Muscle layer of duodenum (tissue), 2 donors: ENCODE measurements around the gene CDC45.

ENCODE experiments used
- H3K27ac ChIP-seq: one replicate; pipeline ENCODE4 v1.7.0; 2013; ENCODE audit warnings: mild to moderate bottlenecking, low read length
- H3K27me3 ChIP-seq: one replicate; pipeline ENCODE4 v1.7.0; 2013; ENCODE audit warnings: low read depth, mild to moderate bottlenecking, control low read depth, low read length
- H3K36me3 ChIP-seq, 2 donors: one replicate each; pipeline ENCODE4 v1.7.0; 2013; ENCODE audit warnings: low read length in 2 of 2, control low read depth in 1 of 2, mild to moderate bottlenecking in 1 of 2; ENCODE audit not compliant: insufficient read depth in 2 of 2, control insufficient read depth in 1 of 2
- H3K4me1 ChIP-seq, 2 donors: one replicate each; pipeline ENCODE4 v1.7.0; 2013; ENCODE audit warnings: low read length in 2 of 2, mild to moderate bottlenecking in 2 of 2, control low read depth in 1 of 2, moderate library complexity in 1 of 2; ENCODE audit not compliant: insufficient read depth in 2 of 2, control insufficient read depth in 1 of 2
- H3K4me3 ChIP-seq, 2 donors: one replicate each; pipeline ENCODE4 v1.7.0; 2013; ENCODE audit warnings: low read length in 2 of 2, low read depth in 1 of 2, mild to moderate bottlenecking in 1 of 2
- H3K9me3 ChIP-seq, 2 donors: one replicate each; pipeline ENCODE4 v1.7.0; 2013; ENCODE audit warnings: low read length in 2 of 2, control low read depth in 1 of 2, mild to moderate bottlenecking in 1 of 2; ENCODE audit not compliant: control insufficient read depth in 1 of 2
- donor health status: healthy.

Gene CDC45

DNA sequence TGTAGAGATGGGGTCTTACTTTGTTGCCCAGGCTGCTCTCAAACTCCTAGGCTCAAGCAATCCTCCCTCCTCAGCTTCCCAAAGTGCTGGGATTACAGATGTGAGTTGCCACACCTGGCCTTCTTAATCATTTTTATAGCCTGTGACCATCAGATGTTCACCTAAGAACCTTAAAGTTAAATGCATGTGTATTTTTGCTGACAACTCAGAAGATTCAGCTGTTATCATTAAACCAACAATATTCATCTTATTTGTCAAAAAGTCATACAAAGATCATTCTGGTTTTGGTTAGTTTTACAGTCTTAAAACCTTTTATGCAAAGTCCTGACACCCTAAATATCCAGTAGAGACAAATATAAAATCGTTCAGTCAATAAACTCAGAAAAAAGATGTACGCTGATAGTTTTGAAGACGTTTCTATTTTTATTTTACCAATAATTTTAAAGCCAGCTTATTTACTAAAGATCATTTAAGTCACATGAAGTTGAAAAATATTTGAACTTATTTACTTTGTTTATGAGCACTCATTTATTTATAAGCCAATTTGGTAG, 22.3 kb downstream of the CDC45 start:
- H3K36me3 ChIP-seq = no peaks in the 10 kb centered on the region
- no peak overlapping the region for H3K4me3 ChIP-seq
- no peak overlapping the region for H3K27ac ChIP-seq

DNA sequence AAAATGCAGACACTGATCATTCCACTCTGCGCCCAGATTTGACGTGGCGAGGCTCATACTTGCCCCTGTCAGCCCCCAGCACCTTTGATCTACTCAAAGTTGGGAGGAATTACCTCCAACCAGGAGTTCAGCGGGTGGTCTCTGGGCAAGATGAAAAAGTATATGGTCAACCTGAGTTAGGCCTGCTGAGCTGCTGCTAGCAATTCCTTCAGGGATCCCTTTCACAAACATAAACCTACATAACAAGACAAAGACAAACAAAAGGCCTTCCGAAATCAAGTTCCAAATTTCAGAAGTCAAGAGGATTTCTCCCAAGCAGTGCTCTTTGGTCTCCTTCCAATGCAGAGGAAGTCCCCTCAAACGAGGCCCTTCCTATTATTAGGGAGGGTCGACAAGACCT, 23.6 kb downstream of the CDC45 start:
- no peak overlapping the region for H3K4me3 ChIP-seq
- H3K27me3 ChIP-seq = no peaks in the 10 kb centered on the region
- no peak overlapping the region for H3K27ac ChIP-seq
- H3K36me3 ChIP-seq = no peaks in the 10 kb centered on the region
- H3K9me3 ChIP-seq = no peaks in the 10 kb centered on the region
- H3K4me1 ChIP-seq = no peaks in the 10 kb centered on the region

More for the DNA sequence above, 22.3 kb downstream of the CDC45 start:
- Histone ChIP-seq H3K27me3 (no peaks in the 10 kb centered on the region), H3K9me3 (no peaks in the 10 kb centered on the region), H3K4me1 (no peaks in the 10 kb centered on the region)

DNA sequence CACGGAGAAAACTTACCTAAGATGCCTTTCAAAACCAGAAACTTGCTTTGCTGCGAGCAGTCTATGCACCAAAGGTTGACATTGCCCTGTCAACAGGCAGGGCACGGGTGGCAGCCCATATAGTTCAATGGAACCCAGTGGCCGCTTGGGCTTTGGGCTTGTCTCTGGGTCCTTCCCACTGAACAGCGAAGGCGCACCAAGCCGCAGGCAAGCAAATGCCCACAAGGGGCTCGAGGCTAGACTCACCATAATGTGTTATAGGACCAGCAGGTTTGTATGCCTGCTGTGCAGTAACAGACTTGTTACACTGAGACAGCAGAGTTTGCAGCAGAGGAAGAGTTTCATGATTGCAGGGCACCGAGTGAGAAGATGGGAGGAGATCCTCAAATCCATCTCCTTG, 24.1 kb downstream of the CDC45 start:
- Histone ChIP-seq H3K27ac (no peak overlapping the region), H3K4me1 (no peaks in the 10 kb centered on the region)

DNA sequence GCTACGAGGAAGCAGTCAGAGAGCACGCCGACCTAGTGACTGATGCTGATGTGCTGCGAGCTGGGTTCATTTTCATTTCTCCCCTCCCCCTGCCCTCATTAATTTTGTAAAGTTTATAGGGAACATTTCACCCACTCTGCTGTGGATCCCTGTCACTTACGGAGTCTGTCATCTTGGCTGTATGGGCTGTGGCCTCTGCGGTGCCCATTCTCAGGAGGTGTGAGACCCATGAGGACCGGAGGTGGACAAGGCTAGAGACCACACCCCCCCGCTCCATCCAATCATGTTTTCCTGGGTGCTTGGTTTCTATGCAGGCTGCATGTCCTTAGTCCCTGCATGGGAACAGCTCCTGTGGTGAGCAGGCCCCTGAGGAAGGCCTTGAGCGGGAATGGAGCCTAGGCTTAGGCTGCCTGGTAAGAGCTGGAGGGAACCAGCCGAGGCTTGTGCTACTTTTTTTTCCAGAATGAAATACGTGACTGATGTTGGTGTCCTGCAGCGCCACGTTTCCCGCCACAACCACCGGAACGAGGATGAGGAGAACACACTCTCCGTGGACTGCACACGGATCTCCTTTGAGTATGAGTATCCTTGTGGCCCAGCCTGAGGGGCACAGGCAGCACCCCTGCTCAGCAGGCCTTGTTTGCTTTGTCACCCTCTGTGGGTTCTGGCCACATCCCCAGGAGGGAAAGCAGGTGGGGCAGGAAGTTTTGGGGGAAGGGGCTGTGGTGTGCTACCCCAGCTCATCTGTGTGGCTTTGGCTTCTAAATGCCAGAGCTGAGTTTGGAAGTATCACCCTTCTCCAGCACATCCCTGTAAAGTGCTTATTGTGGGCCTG, 25.4 kb downstream of the CDC45 start:
- H3K36me3 ChIP-seq = no peaks in the 10 kb centered on the region
- no peaks in the 10 kb centered on the region for H3K4me1 ChIP-seq
- no peak overlapping the region for H3K4me3 ChIP-seq
- H3K27me3 ChIP-seq = no peaks in the 10 kb centered on the region
- H3K27ac ChIP-seq = no peak overlapping the region
- no peaks in the 10 kb centered on the region for H3K9me3 ChIP-seq

More for the DNA sequence above, 24.1 kb downstream of the CDC45 start:
- H3K9me3 ChIP-seq = no peaks in the 10 kb centered on the region
- no peaks in the 10 kb centered on the region for H3K27me3 ChIP-seq
- no peaks in the 10 kb centered on the region for H3K36me3 ChIP-seq
- no peak overlapping the region for H3K4me3 ChIP-seq

DNA sequence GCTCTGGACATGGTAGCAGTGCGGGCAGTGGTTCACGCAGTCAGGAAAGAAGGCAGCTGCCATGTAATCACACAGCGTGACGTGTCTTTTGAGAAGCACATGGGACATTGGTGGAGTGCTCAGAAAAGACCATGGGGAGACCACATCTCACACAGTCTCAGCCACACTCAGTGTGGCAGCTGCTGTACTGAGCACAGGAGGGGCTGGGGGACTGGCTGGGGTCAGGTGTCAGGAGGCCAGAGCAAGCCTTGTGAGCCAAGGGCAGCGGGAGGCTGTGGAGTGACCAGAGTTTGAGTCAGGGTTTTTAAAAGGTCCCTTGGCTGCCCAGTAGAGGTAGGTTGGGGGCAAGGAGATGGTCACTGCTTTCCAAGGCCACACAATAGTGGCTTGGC, 26.0 kb downstream of the CDC45 start:
- Histone ChIP-seq H3K4me1 (no peaks in the 10 kb centered on the region), H3K27ac (no peak overlapping the region), H3K4me3 (no peak overlapping the region), H3K9me3 (no peaks in the 10 kb centered on the region), H3K27me3 (no peaks in the 10 kb centered on the region), H3K36me3 (no peaks in the 10 kb centered on the region)

DNA sequence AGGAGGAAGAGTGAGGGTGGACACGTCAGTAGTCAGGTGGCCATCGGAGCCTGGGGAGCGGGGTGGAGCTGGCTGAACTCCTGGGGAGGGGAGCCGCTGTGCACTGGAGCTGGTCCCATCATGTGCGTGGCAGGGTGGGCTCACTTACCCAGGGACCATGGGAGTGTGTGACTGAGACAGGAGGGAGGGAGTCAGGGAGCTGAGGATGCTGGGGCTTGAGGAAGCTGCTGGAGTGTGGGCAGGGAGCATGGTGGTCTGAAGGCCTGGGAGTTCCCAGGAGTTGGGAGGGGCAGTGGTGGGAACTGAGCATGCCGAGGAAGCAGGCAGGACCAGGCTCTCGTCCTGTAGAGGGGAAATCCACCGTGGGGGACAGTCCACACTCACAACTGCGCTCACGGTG, 26.5 kb downstream of the CDC45 start:
- no peak overlapping the region for H3K27ac ChIP-seq
- no peaks in the 10 kb centered on the region for H3K36me3 ChIP-seq
- no peak overlapping the region for H3K4me3 ChIP-seq
- no peaks in the 10 kb centered on the region for H3K9me3 ChIP-seq
- H3K4me1 ChIP-seq = no peaks in the 10 kb centered on the region
- no peaks in the 10 kb centered on the region for H3K27me3 ChIP-seq

DNA sequence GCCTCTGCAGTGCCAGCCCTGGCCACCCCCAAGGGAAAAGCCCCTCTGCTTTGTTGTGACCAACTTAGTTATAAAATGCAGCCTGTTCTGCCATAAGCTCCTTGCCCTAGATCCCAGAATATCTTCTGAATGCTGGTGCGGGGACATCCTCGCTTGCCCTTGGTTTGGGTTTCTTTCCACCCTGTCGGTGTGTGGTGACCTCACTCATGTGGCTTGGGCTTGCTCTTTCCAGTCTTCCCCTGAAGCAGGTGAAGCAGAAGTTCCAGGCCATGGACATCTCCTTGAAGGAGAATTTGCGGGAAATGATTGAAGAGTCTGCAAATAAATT, 27.8 kb downstream of the CDC45 start:
- H3K27me3 ChIP-seq = no peaks in the 10 kb centered on the region
- no peak overlapping the region for H3K4me3 ChIP-seq
- no peaks in the 10 kb centered on the region for H3K4me1 ChIP-seq
- H3K36me3 ChIP-seq = no peaks in the 10 kb centered on the region
- no peak overlapping the region for H3K27ac ChIP-seq
- no peaks in the 10 kb centered on the region for H3K9me3 ChIP-seq

DNA sequence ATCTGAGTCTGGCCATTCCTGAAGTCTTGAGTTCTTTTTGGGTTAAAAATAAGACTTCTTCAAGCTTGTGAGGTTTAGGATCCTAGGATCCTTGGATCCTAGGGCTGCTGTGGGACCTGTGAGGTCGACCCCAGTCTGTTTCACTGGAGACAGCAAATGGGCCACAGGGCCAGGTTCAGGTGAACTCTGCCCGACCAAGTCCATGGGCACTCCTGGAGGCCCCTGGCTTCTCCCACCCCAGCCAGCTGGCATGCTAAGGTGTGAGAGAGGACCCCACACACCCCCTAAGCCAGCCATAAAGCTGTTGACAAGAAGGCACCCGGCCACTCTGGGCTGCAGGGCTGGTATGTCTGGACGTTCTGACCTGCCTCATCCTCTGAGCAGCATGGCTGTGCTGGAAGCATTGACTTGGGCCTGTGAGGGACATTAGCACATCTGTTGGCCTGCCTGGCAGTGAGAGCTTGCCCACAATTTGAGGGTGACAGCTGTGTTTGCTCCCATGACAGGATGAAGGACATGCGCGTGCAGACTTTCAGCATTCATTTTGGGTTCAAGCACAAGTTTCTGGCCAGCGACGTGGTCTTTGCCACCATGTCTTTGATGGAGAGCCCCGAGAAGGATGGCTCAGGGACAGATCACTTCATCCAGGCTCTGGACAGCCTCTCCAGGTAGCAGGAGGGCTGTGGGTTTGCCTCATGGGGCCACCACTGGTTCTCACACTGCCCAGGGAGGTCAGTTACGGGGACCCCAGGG, 28.5 kb downstream of the CDC45 start:
- no peak overlapping the region for H3K27ac ChIP-seq
- H3K27me3 ChIP-seq = no peaks in the 10 kb centered on the region
- H3K9me3 ChIP-seq = no peaks in the 10 kb centered on the region
- H3K4me1 ChIP-seq = no peaks in the 10 kb centered on the region
- no peaks in the 10 kb centered on the region for H3K36me3 ChIP-seq
- no peak overlapping the region for H3K4me3 ChIP-seq

DNA sequence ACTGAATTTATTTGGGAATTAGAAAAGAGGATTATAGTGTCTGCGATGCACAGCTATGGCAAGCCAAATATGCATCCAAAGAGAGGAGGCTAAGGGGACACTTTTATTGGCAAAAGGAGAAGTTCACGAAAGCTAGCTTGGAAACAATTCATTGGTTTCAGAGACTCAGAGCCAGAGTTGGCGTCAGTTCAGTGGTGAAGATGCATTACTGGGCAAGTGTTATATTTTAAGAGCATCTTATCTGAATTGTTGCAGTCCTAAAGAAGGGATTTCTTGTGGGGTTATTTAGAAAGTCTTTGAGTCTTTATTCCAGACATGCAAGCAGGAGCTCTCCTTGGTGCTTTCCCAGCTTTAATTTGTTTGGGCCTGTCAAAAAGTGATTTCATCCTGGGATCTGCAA, 29.5 kb downstream of the CDC45 start:
- H3K27ac ChIP-seq = no peak overlapping the region
- no peaks in the 10 kb centered on the region for H3K36me3 ChIP-seq
- H3K9me3 ChIP-seq = no peaks in the 10 kb centered on the region
- no peak overlapping the region for H3K4me3 ChIP-seq
- no peaks in the 10 kb centered on the region for H3K27me3 ChIP-seq
- no peaks in the 10 kb centered on the region for H3K4me1 ChIP-seq

DNA sequence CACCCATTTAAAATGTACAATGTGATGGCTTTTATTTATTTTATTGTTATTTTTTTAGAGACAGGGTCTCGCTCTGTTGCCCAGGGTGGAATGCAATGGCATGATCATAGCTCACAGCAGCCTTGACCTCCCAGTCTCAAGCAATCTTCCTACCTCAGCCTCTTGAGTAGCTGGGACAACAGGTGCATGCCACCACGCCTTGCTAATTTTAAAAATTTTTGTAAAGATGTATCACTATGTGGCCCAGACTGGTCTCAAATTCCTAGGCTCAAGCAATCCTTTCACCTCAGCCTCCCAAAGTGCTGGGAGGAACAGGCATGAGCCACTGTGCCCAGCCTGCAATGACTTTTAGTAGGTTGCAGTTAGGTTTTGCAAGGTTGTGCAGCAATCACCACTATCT, 30.2 kb downstream of the CDC45 start:
- Histone ChIP-seq H3K36me3 (no peaks in the 10 kb centered on the region), H3K4me3 (no peak overlapping the region), H3K4me1 (no peaks in the 10 kb centered on the region), H3K27ac (no peak overlapping the region), H3K9me3 (no peaks in the 10 kb centered on the region), H3K27me3 (no peaks in the 10 kb centered on the region)

DNA sequence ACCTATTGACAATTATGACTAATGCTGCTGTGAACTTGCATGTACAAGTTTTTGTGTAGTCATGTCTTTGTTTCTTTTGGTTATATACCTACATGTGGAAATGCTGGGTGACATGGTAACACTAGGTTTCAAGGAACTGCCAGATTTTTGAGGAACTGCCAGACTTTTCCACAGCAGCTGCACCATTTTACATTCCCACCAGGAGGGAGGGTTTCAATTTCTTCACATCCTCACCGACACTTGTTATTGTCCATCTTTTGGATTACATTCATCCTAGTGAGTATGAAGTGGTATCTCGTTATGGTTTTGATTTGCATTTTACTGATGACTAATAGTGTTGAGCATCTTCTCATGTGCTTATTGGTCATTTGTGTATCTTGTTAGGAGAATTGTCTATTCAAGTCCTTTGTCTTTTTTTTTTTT, 31.2 kb downstream of the CDC45 start:
- Histone ChIP-seq H3K27me3 (no peaks in the 10 kb centered on the region), H3K4me1 (no peaks in the 10 kb centered on the region), H3K27ac (no peak overlapping the region), H3K4me3 (no peak overlapping the region), H3K36me3 (no peaks in the 10 kb centered on the region), H3K9me3 (no peaks in the 10 kb centered on the region)
